ENCODE measurements around the gene ZKSCAN4.

ZKSCAN4 gene

DNA sequence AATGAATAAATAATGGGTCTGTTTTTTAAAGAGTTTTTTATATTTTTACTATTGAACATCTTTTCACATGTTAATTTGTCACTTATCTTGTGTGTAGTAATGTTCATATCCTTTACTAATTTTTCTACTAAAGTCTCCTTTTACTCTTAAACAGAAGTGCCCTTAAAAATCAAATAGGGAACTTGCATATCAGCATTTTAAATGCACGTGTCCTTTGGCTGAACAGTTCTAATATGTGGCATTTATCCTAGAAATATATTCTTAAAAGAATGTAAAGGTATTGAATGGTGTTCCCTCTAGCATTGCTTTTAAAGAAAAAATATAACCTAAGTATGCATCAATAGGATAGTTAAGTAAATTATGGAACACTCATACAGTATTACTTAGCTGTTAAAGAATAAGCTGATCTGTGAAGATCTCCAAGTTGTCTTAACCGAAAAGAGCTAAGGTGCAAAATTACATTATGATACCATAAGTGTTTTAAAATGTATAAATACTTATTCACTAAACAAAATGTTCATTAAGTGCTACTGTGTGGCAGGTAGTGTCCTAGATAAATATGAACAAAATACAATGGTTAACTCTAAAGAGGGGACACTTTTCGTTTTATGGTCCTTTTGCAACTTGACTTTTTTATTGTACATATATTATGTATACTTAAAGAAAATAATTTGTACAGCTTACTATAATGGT lies 28.7 kb upstream of the ZKSCAN4 start:
- DNase-seq (ENCODE audit: low read depth), result no peak
- TF ChIP-seq, protein P1, sequence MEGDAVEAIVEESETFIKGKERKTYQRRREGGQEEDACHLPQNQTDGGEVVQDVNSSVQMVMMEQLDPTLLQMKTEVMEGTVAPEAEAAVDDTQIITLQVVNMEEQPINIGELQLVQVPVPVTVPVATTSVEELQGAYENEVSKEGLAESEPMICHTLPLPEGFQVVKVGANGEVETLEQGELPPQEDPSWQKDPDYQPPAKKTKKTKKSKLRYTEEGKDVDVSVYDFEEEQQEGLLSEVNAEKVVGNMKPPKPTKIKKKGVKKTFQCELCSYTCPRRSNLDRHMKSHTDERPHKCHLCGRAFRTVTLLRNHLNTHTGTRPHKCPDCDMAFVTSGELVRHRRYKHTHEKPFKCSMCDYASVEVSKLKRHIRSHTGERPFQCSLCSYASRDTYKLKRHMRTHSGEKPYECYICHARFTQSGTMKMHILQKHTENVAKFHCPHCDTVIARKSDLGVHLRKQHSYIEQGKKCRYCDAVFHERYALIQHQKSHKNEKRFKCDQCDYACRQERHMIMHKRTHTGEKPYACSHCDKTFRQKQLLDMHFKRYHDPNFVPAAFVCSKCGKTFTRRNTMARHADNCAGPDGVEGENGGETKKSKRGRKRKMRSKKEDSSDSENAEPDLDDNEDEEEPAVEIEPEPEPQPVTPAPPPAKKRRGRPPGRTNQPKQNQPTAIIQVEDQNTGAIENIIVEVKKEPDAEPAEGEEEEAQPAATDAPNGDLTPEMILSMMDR (conservative IDR thresholded peaks at IDR 0.05; ENCODE audit: low read length), result no peak
- H3K4me3 ChIP-seq (ENCODE audit: low read length), result peak overlapping the region; percentile 65

- no peak overlapping the region for H3K4me3 ChIP-seq (ENCODE audit: low read length)
- peak; percentile 18 for DNase-seq (ENCODE audit: low read depth)
- TF ChIP-seq, protein P1 (conservative IDR thresholded peaks at IDR 0.05; ENCODE audit: low read length), result no peak
Observed at GRCh38 chr6:28277746-28278145, 25.7 kb upstream of the ZKSCAN4 start.

DNA sequence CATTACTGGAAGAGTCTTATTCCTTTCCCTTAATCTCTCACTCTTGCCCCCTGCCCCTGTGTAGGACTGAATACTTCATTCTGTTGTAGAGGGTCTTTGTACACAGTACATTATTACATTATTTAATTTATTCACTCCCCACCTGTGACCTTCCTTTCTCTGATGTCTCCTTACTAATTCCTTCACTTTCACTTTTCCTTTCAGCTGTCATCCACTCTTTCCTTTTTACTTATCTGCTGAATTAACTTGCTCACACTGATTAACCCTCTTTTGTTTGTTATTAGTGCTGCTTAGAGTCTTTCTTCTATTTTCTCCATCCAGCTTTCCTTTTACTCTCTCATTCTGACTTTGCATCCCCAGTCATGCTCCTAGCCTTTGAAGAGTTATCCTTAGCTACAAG lies 22.8 kb upstream of the ZKSCAN4 start:
- no peak for DNase-seq (ENCODE audit: low read depth)
- no peak overlapping the region for H3K4me3 ChIP-seq (ENCODE audit: low read length)
- TF ChIP-seq, protein P1 (conservative IDR thresholded peaks at IDR 0.05; ENCODE audit: low read length), result no peak

GRCh38 chr6:28269492-28269891 lies 17.4 kb upstream of the ZKSCAN4 start:
- no peak overlapping the region for H3K4me3 ChIP-seq (ENCODE audit: low read length)
- TF ChIP-seq, protein P1 (conservative IDR thresholded peaks at IDR 0.05; ENCODE audit: low read length), result no peak
- peak; percentile 85 for DNase-seq (ENCODE audit: low read depth)

GRCh38 chr6:28267695-28268059 lies 15.6 kb upstream of the ZKSCAN4 start:
- TF ChIP-seq, protein P1 (conservative IDR thresholded peaks at IDR 0.05; ENCODE audit: low read length), result no peak
- DNase-seq (ENCODE audit: low read depth), result no peak
- peak overlapping the region; percentile 79 for H3K4me3 ChIP-seq (ENCODE audit: low read length)

DNA sequence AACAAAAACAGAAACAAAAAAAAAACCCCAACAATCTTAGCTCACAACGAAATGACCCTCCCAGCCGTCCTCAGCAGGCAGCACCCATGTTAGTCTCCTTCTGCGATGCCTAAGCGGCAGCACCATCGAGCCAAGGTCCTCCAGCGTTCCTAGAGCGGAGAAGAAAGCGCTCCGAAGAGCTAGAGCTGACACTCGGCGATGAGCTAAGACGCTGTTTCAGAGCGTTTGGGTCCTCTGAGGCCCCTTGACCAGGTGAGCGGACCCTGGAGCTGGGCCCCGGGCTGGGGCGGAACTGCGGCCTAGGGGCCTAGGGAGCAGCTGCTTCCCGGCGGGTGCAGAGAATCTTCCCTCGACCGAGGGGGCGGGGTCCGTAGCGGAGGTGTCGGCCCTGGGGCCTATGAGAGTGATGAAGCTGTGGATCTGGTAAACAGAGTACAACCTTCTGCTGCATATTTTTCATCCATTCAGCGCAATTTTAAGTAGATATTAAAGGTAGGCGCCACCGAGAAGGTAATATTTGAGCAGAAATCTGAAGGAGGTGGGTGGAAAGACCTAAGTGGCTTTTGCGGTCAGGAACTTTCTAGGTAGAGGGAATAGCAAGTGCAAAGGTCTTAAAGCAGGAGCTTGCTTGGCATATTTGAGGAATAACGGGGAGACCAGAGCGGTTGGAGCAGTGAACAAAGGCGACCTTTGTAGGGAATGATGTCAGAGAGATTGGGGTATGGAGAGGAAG lies 15.1 kb upstream of the ZKSCAN4 start, which contains the start of gene ZSCAN26:
Gene ZSCAN26 (plus strand): TSS at position 182 of the 733 bp plus-strand sequence. CDS start 4,777 bp downstream, outside the sequence.
- H3K4me3 ChIP-seq (ENCODE audit: low read length), result peak within 1 kb of the TSS; percentile 79
- peak; percentile 86 for DNase-seq (ENCODE audit: low read depth)
- TF ChIP-seq, protein P1 (conservative IDR thresholded peaks at IDR 0.05; ENCODE audit: low read length), result no peak

DNA sequence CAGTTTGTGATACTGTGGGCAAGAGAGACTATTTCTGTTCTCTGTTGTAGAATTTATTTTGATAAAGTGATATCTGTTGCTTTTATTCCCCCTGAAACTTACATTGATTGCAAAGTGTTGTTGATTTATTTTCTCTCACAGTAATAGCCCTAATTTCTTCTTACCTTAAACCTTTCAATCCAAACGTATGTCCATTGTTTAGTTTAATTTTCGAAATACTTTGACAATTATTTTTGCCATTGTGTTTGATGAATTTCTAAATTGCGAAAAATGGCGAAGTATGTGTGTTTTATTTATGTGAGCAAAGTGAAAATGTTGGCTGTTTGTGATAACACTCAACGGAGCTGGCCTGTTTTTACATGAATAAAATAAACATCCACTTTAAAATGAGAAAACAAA lies 14.5 kb upstream of the ZKSCAN4 start:
- no peak for DNase-seq (ENCODE audit: low read depth)
- peak overlapping the region; percentile 79 for H3K4me3 ChIP-seq (ENCODE audit: low read length)
- TF ChIP-seq, protein P1 (conservative IDR thresholded peaks at IDR 0.05; ENCODE audit: low read length), result no peak

Measured in AG10803 (cell line).